Smooth muscle cell (in vitro differentiated cells): ENCODE results near the gene FBXL13. TPM values are rescaled to one million over a fixed set of nuclear protein-coding genes. Genes with fewer than 3 reads are reported as not detected.

Source experiments
- DNase-seq: peaks from one replicate; lab custom pipeline; 2025; ENCODE audit not compliant: unreplicated experiment; lab: John Stamatoyannopoulos, UW
- H2AFZ ChIP-seq: fragments of 200-600 bp; sonication (generic); 2 replicates; pipeline ENCODE4 v1.6.0; 2016; ENCODE audit warnings: antibody characterized with exemption, low read depth, mild to moderate bottlenecking
- H3F3A ChIP-seq: fragments of 200-600 bp; sonication (generic); 2 replicates; pipeline ENCODE4 v1.6.0; 2017; ENCODE audit warnings: antibody characterized with exemption, low read depth
- H3K27ac ChIP-seq: fragments of 200-600 bp; sonication (generic); 2 replicates; pipeline ENCODE4 v1.5.1; 2016; ENCODE audit warnings: low read depth, mild to moderate bottlenecking
- H3K27me3 ChIP-seq: fragments of 200-600 bp; sonication (generic); 2 replicates; pipeline ENCODE4 v1.6.1; 2016; ENCODE audit warnings: low read depth, mild to moderate bottlenecking
- H3K36me3 ChIP-seq: fragments of 200-600 bp; sonication (generic); 2 replicates; pipeline ENCODE4 v1.5.1; 2016; ENCODE audit warnings: low read depth
- H3K4me1 ChIP-seq: fragments of 200-600 bp; sonication (generic); 2 replicates; pipeline ENCODE4 v1.5.1; 2016; ENCODE audit warnings: low read depth
- H3K4me2 ChIP-seq: fragments of 200-600 bp; sonication (generic); 2 replicates; pipeline ENCODE4 v1.6.0; 2016; ENCODE audit warnings: mild to moderate bottlenecking
- H3K4me3 ChIP-seq: fragments of 200-600 bp; sonication (generic); 2 replicates; pipeline ENCODE4 v1.5.1; 2016; ENCODE audit warnings: mild to moderate bottlenecking
- H3K79me2 ChIP-seq: fragments of 200-600 bp; sonication (generic); 2 replicates; pipeline ENCODE4 v1.6.0; 2016; ENCODE audit warnings: low read depth, mild to moderate bottlenecking
- H3K9ac ChIP-seq: fragments of 200-600 bp; sonication (generic); 2 replicates; pipeline ENCODE4 v1.6.0; 2016; ENCODE audit warnings: low read depth
- H3K9me3 ChIP-seq: fragments of 200-600 bp; sonication (generic); replicated peaks from 2 replicates; pipeline ENCODE4 v1.5.1; 2016; ENCODE audit warnings: low read depth
- H4K20me1 ChIP-seq: fragments of 200-600 bp; sonication (generic); 2 replicates; pipeline ENCODE4 v1.6.0; 2016; ENCODE audit warnings: low read depth
- CTCF ChIP-seq: fragments of 200-600 bp; sonication (generic); IDR thresholded peaks from 2 replicates; pipeline ENCODE4 v1.5.1; 2017; ENCODE audit warnings: borderline replicate concordance, mild to moderate bottlenecking, antibody characterized with exemption; ENCODE audit not compliant: insufficient read depth, poor library complexity, severe bottlenecking
- WGBS: methylation state at CpG from one replicate; pipeline ENCODE4 v1.1.7; 2016; ENCODE audit warnings: low lambda C conversion rate; 5-methylcytosine and 5-hydroxymethylcytosine counted together
- polyA plus RNA-seq: library from polyadenylated mRNA; unstranded; fragments of >200 nt; fragmentation: Nextera tagmentation; extraction: Ambion mirVana; gene quantifications from 2 replicates; pipeline ENCODE4 v1.2.1, GENCODE V29; 2016
- total RNA-seq: library from RNA; depleted of rRNA; stranded (reverse); fragments of >200 nt; gene quantifications from 2 replicates; pipeline ENCODE4 v1.2.3, GENCODE V29; 2014

The FBXL13 gene
- total and polyA plus RNA-seq, 2 experiments from 2014 or later: 2.6 to 12.1 TPM

- Histone ChIP-seq H3K27me3 (no peaks in the 10 kb centered on the region), H2AFZ (no peak overlapping the region), H3K4me1 (peaks cover 4% of the 10 kb centered on the region), H3K4me3 (no peak overlapping the region), H4K20me1 (no peaks in the 10 kb centered on the region), H3K9me3 (no peaks in the 10 kb centered on the region), H3K36me3 (no peaks in the 10 kb centered on the region), H3K9ac (no peak overlapping the region), H3K27ac (no peak overlapping the region), H3F3A (no peaks in the 10 kb centered on the region), H3K4me2 (no peak overlapping the region), H3K79me2 (no peaks in the 10 kb centered on the region)
- 86% methylated on average over 1 of the region's 1 CpG for whole genome bisulfite sequencing
- no peak for DNase-seq
- TF ChIP-seq CTCF: no peak
These were observed 45.8 kb upstream of the FBXL13 start for GRCh38 chr7:103120362-103120761.

GRCh38 chr7:103119791-103120291 is 45.2 kb upstream of the FBXL13 start:
- no peaks in the 10 kb centered on the region for H3K36me3 ChIP-seq
- no peak for TF ChIP-seq CTCF
- no peaks in the 10 kb centered on the region for H3K79me2 ChIP-seq
- peaks cover 4% of the 10 kb centered on the region for H3K4me1 ChIP-seq
- H3F3A ChIP-seq: no peaks in the 10 kb centered on the region
- H3K9me3 ChIP-seq: no peaks in the 10 kb centered on the region
- 93% methylated on average over 11 of the region's 11 CpGs for WGBS
- no peaks in the 10 kb centered on the region for H4K20me1 ChIP-seq
- no peak overlapping the region for H3K4me2 ChIP-seq
- H3K27ac ChIP-seq: no peak overlapping the region
- no peaks in the 10 kb centered on the region for H3K27me3 ChIP-seq
- no peak for DNase-seq
- H2AFZ ChIP-seq: no peak overlapping the region
- no peak overlapping the region for H3K4me3 ChIP-seq
- no peak overlapping the region for H3K9ac ChIP-seq

- no peaks in the 10 kb centered on the region for H4K20me1 ChIP-seq
- H3K9ac ChIP-seq: no peak overlapping the region
- H3K4me3 ChIP-seq: no peak overlapping the region
- H3K27me3 ChIP-seq: no peaks in the 10 kb centered on the region
- no peak overlapping the region for H2AFZ ChIP-seq
- no peaks in the 10 kb centered on the region for H3K36me3 ChIP-seq
- no peak for TF ChIP-seq CTCF
- H3F3A ChIP-seq: no peaks in the 10 kb centered on the region
- WGBS: 95% methylated on average over 2 of the region's 2 CpGs
- H3K4me1 ChIP-seq: peaks cover 4% of the 10 kb centered on the region
- no peak for DNase-seq
- H3K79me2 ChIP-seq: no peaks in the 10 kb centered on the region
- H3K9me3 ChIP-seq: no peaks in the 10 kb centered on the region
- H3K4me2 ChIP-seq: no peak overlapping the region
- no peak overlapping the region for H3K27ac ChIP-seq
These were observed 42.9 kb upstream of the FBXL13 start for GRCh38 chr7:103117465-103117864.

GRCh38 chr7:103116991-103117390 is 42.4 kb upstream of the FBXL13 start:
- Histone ChIP-seq H3K27ac (no peak overlapping the region), H3K27me3 (no peaks in the 10 kb centered on the region), H3K4me1 (peaks cover 4% of the 10 kb centered on the region), H3K79me2 (no peaks in the 10 kb centered on the region), H3K4me3 (no peak overlapping the region), H3K36me3 (no peaks in the 10 kb centered on the region), H3K9ac (no peak overlapping the region), H4K20me1 (no peaks in the 10 kb centered on the region), H3K4me2 (no peak overlapping the region), H3F3A (no peaks in the 10 kb centered on the region), H3K9me3 (no peaks in the 10 kb centered on the region), H2AFZ (no peak overlapping the region)
- no peak for DNase-seq
- TF ChIP-seq CTCF: no peak
